CD4-positive, alpha-beta T cell (primary cell): Measurements from ENCODE around the gene MAPK11. TPM values are rescaled to one million over a fixed set of nuclear protein-coding genes. Genes with fewer than 3 reads are reported as not detected.

Source experiments
- ATAC-seq: fragments of 200-7000 bp; cut with Tn5 transposase; one replicate; pipeline ENCODE4 v1.10.0; 2022; ENCODE audit warnings: mild to moderate bottlenecking; ENCODE audit not compliant: poor library complexity
- CTCF ChIA-PET: fragments of 350-600 bp; sonication (Branson Sonifier 250); formaldehyde crosslinking; loops from one replicate; lab custom pipeline; 2021; ENCODE audit warnings: antibody characterized with exemption, inconsistent platforms; lab: Charles Lee
- POLR2A ChIA-PET: fragments of 350-600 bp; sonication (Branson Sonifier 250); formaldehyde crosslinking; loops from one replicate; lab custom pipeline; 2021; ENCODE audit warnings: antibody characterized with exemption, inconsistent platforms; lab: Charles Lee
- DNase-seq, 14 experiments: peaks; one replicate each; pipeline ENCODE4 v3.0.0-alpha.2; 2013 to 2020; ENCODE audit warnings: mixed read lengths in 2 of 14
- H3K27ac ChIP-seq, 2 donors: one replicate each; pipeline versions ENCODE4 v1.5.1 to v1.7.0; 2013; ENCODE audit warnings: low read length in 2 of 2, low read depth in 1 of 2, mild to moderate bottlenecking in 1 of 2
- H3K27me3 ChIP-seq, 2 experiments: 1 replicate in 1 of 2; 2 replicates in 1 of 2; pipeline versions ENCODE4 v1.6.1 to v1.7.0; 2013; ENCODE audit warnings: low read length in 2 of 2, control low read depth in 1 of 2, mild to moderate bottlenecking in 1 of 2, moderate library complexity in 1 of 2; ENCODE audit not compliant: insufficient read depth in 2 of 2, control insufficient read depth in 1 of 2
- H3K36me3 ChIP-seq: one replicate; pipeline ENCODE4 v1.6.1; 2013; ENCODE audit warnings: low read length, control low read depth; ENCODE audit not compliant: insufficient read depth
- H3K4me1 ChIP-seq: one replicate; pipeline ENCODE4 v1.6.1; 2013; ENCODE audit warnings: low read length, control low read depth; ENCODE audit not compliant: insufficient read depth
- H3K4me3 ChIP-seq: one replicate; pipeline ENCODE4 v1.5.1; 2013; ENCODE audit warnings: mild to moderate bottlenecking, low read length, moderate library complexity
- H3K9me3 ChIP-seq, 2 experiments: 1 replicate in 1 of 2; 2 replicates in 1 of 2; pipeline versions ENCODE4 v1.6.1 to v1.7.0; 2013; ENCODE audit warnings: low read length in 2 of 2, mild to moderate bottlenecking in 2 of 2, control low read depth in 1 of 2, moderate library complexity in 1 of 2; ENCODE audit not compliant: control insufficient read depth in 1 of 2, insufficient read depth in 1 of 2
- H3K27ac Mint-ChIP-seq: one replicate; pipeline ENCODE4 v1.8.0; 2020; ENCODE audit warnings: mixed read lengths
- H3K27me3 Mint-ChIP-seq: one replicate; pipeline ENCODE4 v1.8.0; 2021; ENCODE audit warnings: mixed read lengths
- H3K36me3 Mint-ChIP-seq: one replicate; pipeline ENCODE4 v1.8.0; 2021; ENCODE audit warnings: low read depth, mixed read lengths
- H3K4me1 Mint-ChIP-seq: one replicate; pipeline ENCODE4 v1.8.0; 2021; ENCODE audit warnings: low read depth, mixed read lengths
- H3K4me3 Mint-ChIP-seq: one replicate; pipeline ENCODE4 v1.8.0; 2020; ENCODE audit warnings: mild to moderate bottlenecking, mixed read lengths
- H3K9me3 Mint-ChIP-seq: one replicate; pipeline ENCODE4 v1.8.0; 2020; ENCODE audit warnings: mixed read lengths
- CTCF ChIP-seq: fragments of 200-600 bp; IDR thresholded peaks from one replicate; pipeline ENCODE4 v1.8.0; 2022; ENCODE audit warnings: antibody characterized with exemption, mild to moderate bottlenecking
- intact Hi-C, 2 experiments: fragments of 100-400 bp; cut with DNase I in 1 of 2; cut with micrococcal nuclease in 1 of 2; formaldehyde crosslinking; loops; one replicate each; pipeline versions ENCODE4 v1.15.1 to v1.9.0; 2023 to 2025; cut with DNase I, micrococcal nuclease
- total RNA-seq, 174 experiments: library from RNA in 2 of 174; stranded (reverse) in 2 of 174; gene quantifications; one replicate each; pipeline ENCODE4 v1.2.3 and lab custom pipeline; 2021 to 2026

The MAPK11 gene
- total RNA-seq, 2 experiments from 2014 or later = 4.2 to 4.9 TPM

DNA sequence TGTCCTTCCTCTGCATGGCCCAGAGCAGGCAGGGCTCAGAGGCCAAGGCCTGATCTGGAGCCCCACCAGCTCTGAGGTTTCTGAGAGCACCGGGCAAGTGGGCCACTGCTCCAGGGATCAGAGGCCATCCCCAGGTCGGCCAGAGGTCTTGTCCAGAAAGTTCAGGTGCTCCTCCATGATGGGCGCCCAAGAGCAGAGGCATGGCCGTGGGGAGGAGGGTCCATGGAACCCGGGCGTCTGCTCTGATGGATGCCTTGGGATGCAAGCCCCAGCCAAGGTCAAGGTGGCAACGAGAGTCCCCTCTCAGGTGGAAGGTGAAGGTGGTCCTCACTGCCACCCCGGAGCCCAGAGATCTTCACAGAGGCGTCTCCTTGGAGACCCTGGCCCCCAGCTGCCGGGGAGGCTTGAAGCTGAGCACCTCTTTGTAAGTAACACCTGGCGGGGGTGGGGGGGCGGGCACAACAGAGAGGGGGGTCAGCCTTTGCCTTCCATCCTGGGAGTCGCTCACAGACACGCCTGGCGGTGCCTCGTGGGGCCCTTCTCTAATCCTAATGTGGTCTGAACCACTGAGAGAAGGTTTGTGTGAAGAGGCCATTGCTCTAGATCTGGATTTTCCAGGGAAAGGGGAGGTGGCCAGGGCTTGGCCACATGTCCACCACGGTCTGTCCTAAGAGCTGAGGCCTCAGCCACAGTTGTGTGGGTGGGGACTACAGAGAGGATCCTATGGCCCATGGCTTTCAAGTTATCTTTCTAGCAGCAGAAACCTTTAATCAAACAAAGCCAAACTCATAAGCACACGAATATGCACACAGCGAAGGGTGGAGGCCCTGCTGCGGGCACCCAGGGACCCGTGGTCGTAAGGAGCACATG is 16.9 kb downstream of the MAPK11 start:
- no peak for DNase-seq
- POLR2A ChIA-PET = interaction anchor here (0.9 to 3.1 kb wide), 3 partner anchors 63 to 368 kb away, joined by 3 to 12 read pairs (median 5); no protein-coding TSS in a partner anchor
- peaks cover 6% of the 10 kb centered on the region for H3K36me3 ChIP-seq
- H3K9me3 ChIP-seq = no peaks in the 10 kb centered on the region
- intact Hi-C loops = loop anchor here (2.0 to 5.0 kb wide), 3 partner anchors 18 to 244 kb away; partner anchors contain the start of genes MAPK11 (in 1 of the 2) and PPP6R2 (in 1 of the 2)
- H3K4me3 Mint-ChIP-seq = peak overlapping the region; percentile 11
- H3K27ac Mint-ChIP-seq = no peak overlapping the region
- no peaks in the 10 kb centered on the region for H3K9me3 Mint-ChIP-seq
- H3K27me3 Mint-ChIP-seq = no peaks in the 10 kb centered on the region
- H3K36me3 Mint-ChIP-seq = no peaks in the 10 kb centered on the region
- no peaks in the 10 kb centered on the region for H3K27me3 ChIP-seq
- CTCF ChIA-PET = interaction anchor here (0.7 to 2.5 kb wide), 4 partner anchors 23 to 220 kb away, joined by 3 to 16 read pairs (median 4); no protein-coding TSS in a partner anchor
- no peak for TF ChIP-seq CTCF
- no peak for ATAC-seq
- no peak overlapping the region for H3K27ac ChIP-seq
- H3K4me1 ChIP-seq = peaks cover 33% of the 10 kb centered on the region
- no peak overlapping the region for H3K4me3 ChIP-seq
- peaks cover 16% of the 10 kb centered on the region for H3K4me1 Mint-ChIP-seq

DNA sequence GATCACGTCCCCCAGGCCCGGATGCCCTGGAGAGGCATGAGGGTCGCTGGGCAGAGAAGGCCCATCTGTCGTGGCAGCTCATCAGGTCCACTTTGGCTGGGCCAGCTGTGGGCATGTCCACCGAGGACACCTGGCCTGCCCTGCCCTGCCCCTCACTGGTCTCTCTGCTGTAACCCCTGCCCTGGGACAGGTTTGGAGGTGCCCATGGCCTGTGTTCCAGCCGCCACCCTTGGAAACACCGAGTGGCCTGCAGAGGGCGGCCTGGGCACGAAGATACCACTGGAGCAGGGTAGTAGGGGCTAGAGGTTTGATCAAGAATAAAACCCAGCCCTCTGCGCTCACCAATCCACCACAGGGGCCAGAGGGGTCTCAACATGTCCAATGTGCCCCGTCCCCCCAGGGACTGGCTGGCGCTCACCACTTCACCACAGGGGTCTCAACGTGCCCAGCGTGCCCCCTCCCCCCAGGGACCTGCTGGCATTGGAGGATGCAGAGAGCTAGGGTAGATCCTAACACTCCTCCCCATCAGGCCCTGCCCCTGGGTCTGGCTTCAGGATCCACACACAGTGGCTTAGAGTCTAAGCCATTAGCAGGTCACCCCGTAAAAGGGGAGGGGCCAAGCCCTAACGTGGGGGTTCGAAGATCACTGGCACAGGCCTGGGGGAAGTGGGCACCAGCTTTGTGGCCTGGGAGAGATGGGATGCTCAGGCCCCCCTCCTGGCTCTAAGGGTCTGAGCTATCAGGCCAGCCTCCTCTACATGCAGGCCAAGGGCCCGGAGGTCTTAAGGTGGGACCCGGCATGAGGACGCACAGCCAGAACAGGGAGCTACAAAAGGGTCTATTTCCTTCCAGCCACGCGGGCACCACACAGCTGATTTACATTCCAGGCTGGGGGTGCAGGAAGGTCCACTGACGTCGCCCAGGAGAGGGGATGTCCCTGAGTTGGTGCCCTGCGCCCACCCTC is 17.8 kb downstream of the MAPK11 start:
- intact Hi-C loops = loop anchor here (1.0 to 5.0 kb wide), 5 partner anchors 18 to 246 kb away; partner anchors contain the start of genes DENND6B (in 2 of the 2), MAPK11 (in 1 of the 2) and PPP6R2 (in 1 of the 2)
- CTCF ChIA-PET = interaction anchor here (0.7 to 2.5 kb wide), 6 partner anchors 11 to 273 kb away, joined by 3 to 16 read pairs (median 4); partner anchors contain the start of gene SCO2
- peaks cover 23% of the 10 kb centered on the region for H3K4me1 Mint-ChIP-seq
- H3K36me3 Mint-ChIP-seq = peaks cover 7% of the 10 kb centered on the region
- POLR2A ChIA-PET = interaction anchor here (0.9 to 3.1 kb wide), 8 partner anchors 12 to 369 kb away, joined by 3 to 17 read pairs (median 5); partner anchors contain the start of genes LMF2, NCAPH2 and SCO2
- DNase-seq = peak; percentile 54 to 84 (median 70)
- TF ChIP-seq CTCF = peak; percentile 70
- H3K27ac Mint-ChIP-seq = peak overlapping the region; percentile 55
- Histone ChIP-seq H3K27ac (no peak overlapping the region), H3K4me1 (peaks cover 43% of the 10 kb centered on the region), H3K4me3 (no peak overlapping the region), H3K27me3 (no peaks in the 10 kb centered on the region), H3K9me3 (no peaks in the 10 kb centered on the region), H3K36me3 (peaks cover 14% of the 10 kb centered on the region)
- no peaks in the 10 kb centered on the region for H3K27me3 Mint-ChIP-seq
- ATAC-seq = peak; percentile 69
- no peaks in the 10 kb centered on the region for H3K9me3 Mint-ChIP-seq
- peak overlapping the region; percentile 84 for H3K4me3 Mint-ChIP-seq
